WTC11 (cell line): ENCODE results near the gene CAMTA1. TPM values are rescaled to one million over a fixed set of nuclear protein-coding genes. Genes with fewer than 3 reads are reported as not detected.
A peak's percentile ranks its signal among the peaks of the same experiment; 100 is the strongest.

Experiments used
- ATAC-seq: fragments of 200-7000 bp; cut with Tn5 transposase; 2 replicates; pipeline ENCODE4 v1.10.0; 2021; ENCODE audit warnings: mild to moderate bottlenecking, moderate library complexity
- CTCF ChIA-PET: fragments of 300-600 bp; sonication (Branson Sonifier 250); formaldehyde crosslinking; loops from one replicate; lab custom pipeline; 2021; ENCODE audit warnings: antibody characterized with exemption; lab: Charles Lee
- POLR2A ChIA-PET: fragments of 350-600 bp; sonication (Branson Sonifier 250); formaldehyde crosslinking; loops from one replicate; lab custom pipeline; 2021; ENCODE audit warnings: antibody characterized with exemption; lab: Charles Lee
- DNase-seq: peaks from one replicate; pipeline ENCODE4 v3.0.0; 2021; ENCODE audit warnings: low spot score
- H3K27ac Mint-ChIP-seq: 2 replicates; pipeline ENCODE4 v1.8.0; 2021; ENCODE audit warnings: mixed read lengths
- H3K27me3 Mint-ChIP-seq: 2 replicates; pipeline ENCODE4 v1.8.0; 2021; ENCODE audit warnings: low read depth, mild to moderate bottlenecking, moderate library complexity, mixed read lengths
- H3K36me3 Mint-ChIP-seq: 2 replicates; pipeline ENCODE4 v1.8.0; 2021; ENCODE audit warnings: mixed read lengths
- H3K4me1 Mint-ChIP-seq: 2 replicates; pipeline ENCODE4 v1.8.0; 2022; ENCODE audit warnings: mixed read lengths
- H3K4me3 Mint-ChIP-seq: 2 replicates; pipeline ENCODE4 v1.8.0; 2021; ENCODE audit warnings: mild to moderate bottlenecking, moderate library complexity, mixed read lengths
- H3K9me3 Mint-ChIP-seq: 2 replicates; pipeline ENCODE4 v1.8.0; 2021; ENCODE audit warnings: mixed read lengths
- AR ChIP-seq: fragments of 250-450 bp; sonication (Bioruptor Pico); IDR thresholded peaks from 2 replicates; pipeline ENCODE4 v1.9.0; 2021; ENCODE audit warnings: mild to moderate bottlenecking
- ELF4 ChIP-seq: sonication (generic); formaldehyde crosslinking; IDR thresholded peaks from 2 replicates; pipeline ENCODE4 v1.8.1; 2022; ENCODE audit warnings: low read depth, mild to moderate bottlenecking, moderate library complexity, missing genetic modification reagents
- ESRRA ChIP-seq: sonication (generic); formaldehyde crosslinking; IDR thresholded peaks from 2 replicates; pipeline ENCODE4 v1.8.1; 2022; ENCODE audit warnings: mild to moderate bottlenecking, missing genetic modification reagents, borderline replicate concordance
- ETV6 ChIP-seq: sonication (generic); formaldehyde crosslinking; IDR thresholded peaks from 2 replicates; pipeline ENCODE4 v1.8.1; 2022; ENCODE audit warnings: mild to moderate bottlenecking, missing genetic modification reagents
- FOXJ3 ChIP-seq: sonication (generic); formaldehyde crosslinking; IDR thresholded peaks from 2 replicates; pipeline ENCODE4 v1.9.0; 2021; ENCODE audit warnings: missing genetic modification reagents, mild to moderate bottlenecking, borderline replicate concordance
- GABPB1 ChIP-seq: sonication (generic); formaldehyde crosslinking; IDR thresholded peaks from 2 replicates; pipeline ENCODE4 v1.8.1; 2023; ENCODE audit warnings: mild to moderate bottlenecking, missing genetic modification reagents
- KAT7 ChIP-seq: sonication (generic); formaldehyde crosslinking; IDR thresholded peaks from 2 replicates; pipeline ENCODE4 v1.8.1; 2023; ENCODE audit warnings: missing genetic modification reagents, mild to moderate bottlenecking, borderline replicate concordance
- NFE2L1 ChIP-seq: sonication (generic); formaldehyde crosslinking; IDR thresholded peaks from 2 replicates; pipeline ENCODE4 v1.8.1; 2023; ENCODE audit warnings: missing genetic modification reagents
- OVOL2 ChIP-seq: fragments of 250-450 bp; sonication (Bioruptor Pico); IDR thresholded peaks from 2 replicates; pipeline ENCODE4 v1.9.0; 2021; ENCODE audit warnings: mild to moderate bottlenecking, borderline replicate concordance
- PRDM15 ChIP-seq: sonication (generic); formaldehyde crosslinking; IDR thresholded peaks from 2 replicates; pipeline ENCODE4 v1.8.0; 2022; ENCODE audit warnings: missing genetic modification reagents
- RORB ChIP-seq: fragments of 250-450 bp; sonication (Bioruptor Pico); IDR thresholded peaks from 2 replicates; pipeline ENCODE4 v1.9.0; 2021; ENCODE audit warnings: mild to moderate bottlenecking
- SP1 ChIP-seq: sonication (generic); formaldehyde crosslinking; conservative IDR thresholded peaks from 2 replicates; pipeline ENCODE4 v1.8.1; 2022; ENCODE audit warnings: missing genetic modification reagents
- TP53 ChIP-seq: sonication (generic); formaldehyde crosslinking; IDR thresholded peaks from 2 replicates; pipeline ENCODE4 v1.8.1; 2023; ENCODE audit warnings: mild to moderate bottlenecking, missing genetic modification reagents
- ZBTB21 ChIP-seq: sonication (generic); formaldehyde crosslinking; IDR thresholded peaks from 2 replicates; pipeline ENCODE4 v1.8.1; 2023; ENCODE audit warnings: mild to moderate bottlenecking, missing genetic modification reagents, borderline replicate concordance
- ZNF138 ChIP-seq: sonication (generic); formaldehyde crosslinking; conservative IDR thresholded peaks from 2 replicates; pipeline ENCODE4 v1.8.1; 2022; ENCODE audit warnings: mild to moderate bottlenecking, moderate library complexity, missing genetic modification reagents
- ZNF671 ChIP-seq: fragments of 250-450 bp; sonication (Bioruptor Pico); IDR thresholded peaks from 2 replicates; pipeline ENCODE4 v1.8.0; 2021; ENCODE audit warnings: mild to moderate bottlenecking
- total RNA-seq: library from RNA; stranded (reverse); gene quantifications from 3 replicates; pipeline ENCODE4 v1.2.3, GENCODE V29; 2021
- TF ChIP-seq, protein P1 (sequence below): sonication (generic); formaldehyde crosslinking; IDR thresholded peaks from 2 replicates; pipeline ENCODE4 v1.8.1; 2023; ENCODE audit warnings: mild to moderate bottlenecking, missing genetic modification reagents, moderate library complexity
- TF ChIP-seq, protein P2 (sequence below): sonication (generic); formaldehyde crosslinking; conservative IDR thresholded peaks from 2 replicates; pipeline ENCODE4 v1.8.1; 2023; ENCODE audit warnings: mild to moderate bottlenecking, low read depth, missing genetic modification reagents, moderate library complexity
- TF ChIP-seq, protein P3 (sequence below): sonication (generic); formaldehyde crosslinking; IDR thresholded peaks from 2 replicates; pipeline ENCODE4 v1.8.0; 2022; ENCODE audit warnings: mild to moderate bottlenecking, missing genetic modification reagents
- TF ChIP-seq, protein P4 (sequence below): sonication (generic); formaldehyde crosslinking; IDR thresholded peaks from 2 replicates; pipeline ENCODE4 v1.8.1; 2022; ENCODE audit warnings: low read depth, mild to moderate bottlenecking, moderate library complexity, missing genetic modification reagents, borderline replicate concordance
- TF ChIP-seq, protein P5 (sequence below): sonication (generic); formaldehyde crosslinking; IDR thresholded peaks from 2 replicates; pipeline ENCODE4 v1.8.0; 2022; ENCODE audit warnings: mild to moderate bottlenecking, missing genetic modification reagents

The CAMTA1 gene
- total RNA-seq, 1 experiment from 2014 or later = 86.4 TPM

DNA sequence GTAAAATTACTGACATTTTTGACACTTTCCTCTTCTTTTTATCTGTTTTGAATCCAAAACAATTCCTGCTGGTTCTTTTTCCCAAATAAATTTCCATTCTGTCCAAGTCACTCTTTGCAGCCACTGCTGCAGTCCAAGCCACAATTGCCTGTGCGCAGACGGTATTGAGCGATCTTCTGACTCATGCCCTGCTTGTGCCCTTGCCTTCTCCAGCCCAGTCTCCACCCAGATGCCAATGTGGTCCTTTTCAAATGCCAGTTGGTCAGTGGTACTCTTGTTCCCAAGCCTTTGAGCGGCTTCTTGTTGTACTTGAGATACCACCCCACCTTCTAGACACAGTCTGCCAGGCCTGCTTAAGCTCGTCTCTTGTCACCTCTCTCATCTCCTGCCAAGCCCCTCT is 78.9 kb downstream of the CAMTA1 start:
- ChIA-PET CTCF (no interaction called here), POLR2A (no interaction called here)
- DNase-seq (no peak), ATAC-seq (no peak)
- TF ChIP-seq, protein P1, sequence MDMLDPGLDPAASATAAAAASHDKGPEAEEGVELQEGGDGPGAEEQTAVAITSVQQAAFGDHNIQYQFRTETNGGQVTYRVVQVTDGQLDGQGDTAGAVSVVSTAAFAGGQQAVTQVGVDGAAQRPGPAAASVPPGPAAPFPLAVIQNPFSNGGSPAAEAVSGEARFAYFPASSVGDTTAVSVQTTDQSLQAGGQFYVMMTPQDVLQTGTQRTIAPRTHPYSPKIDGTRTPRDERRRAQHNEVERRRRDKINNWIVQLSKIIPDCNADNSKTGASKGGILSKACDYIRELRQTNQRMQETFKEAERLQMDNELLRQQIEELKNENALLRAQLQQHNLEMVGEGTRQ (CRISPR knock-in tag) = no peak
- no peak for TF ChIP-seq TP53 (CRISPR knock-in tag)
- TF ChIP-seq FOXJ3 (CRISPR knock-in tag) = no peak
- no peak for TF ChIP-seq ZNF671
- no peak for TF ChIP-seq NFE2L1 (CRISPR knock-in tag)
- TF ChIP-seq, protein P2, sequence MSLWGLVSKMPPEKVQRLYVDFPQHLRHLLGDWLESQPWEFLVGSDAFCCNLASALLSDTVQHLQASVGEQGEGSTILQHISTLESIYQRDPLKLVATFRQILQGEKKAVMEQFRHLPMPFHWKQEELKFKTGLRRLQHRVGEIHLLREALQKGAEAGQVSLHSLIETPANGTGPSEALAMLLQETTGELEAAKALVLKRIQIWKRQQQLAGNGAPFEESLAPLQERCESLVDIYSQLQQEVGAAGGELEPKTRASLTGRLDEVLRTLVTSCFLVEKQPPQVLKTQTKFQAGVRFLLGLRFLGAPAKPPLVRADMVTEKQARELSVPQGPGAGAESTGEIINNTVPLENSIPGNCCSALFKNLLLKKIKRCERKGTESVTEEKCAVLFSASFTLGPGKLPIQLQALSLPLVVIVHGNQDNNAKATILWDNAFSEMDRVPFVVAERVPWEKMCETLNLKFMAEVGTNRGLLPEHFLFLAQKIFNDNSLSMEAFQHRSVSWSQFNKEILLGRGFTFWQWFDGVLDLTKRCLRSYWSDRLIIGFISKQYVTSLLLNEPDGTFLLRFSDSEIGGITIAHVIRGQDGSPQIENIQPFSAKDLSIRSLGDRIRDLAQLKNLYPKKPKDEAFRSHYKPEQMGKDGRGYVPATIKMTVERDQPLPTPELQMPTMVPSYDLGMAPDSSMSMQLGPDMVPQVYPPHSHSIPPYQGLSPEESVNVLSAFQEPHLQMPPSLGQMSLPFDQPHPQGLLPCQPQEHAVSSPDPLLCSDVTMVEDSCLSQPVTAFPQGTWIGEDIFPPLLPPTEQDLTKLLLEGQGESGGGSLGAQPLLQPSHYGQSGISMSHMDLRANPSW (CRISPR knock-in tag) = no peak
- no peak for TF ChIP-seq ETV6
- no peak for TF ChIP-seq ESRRA
- TF ChIP-seq, protein P3, sequence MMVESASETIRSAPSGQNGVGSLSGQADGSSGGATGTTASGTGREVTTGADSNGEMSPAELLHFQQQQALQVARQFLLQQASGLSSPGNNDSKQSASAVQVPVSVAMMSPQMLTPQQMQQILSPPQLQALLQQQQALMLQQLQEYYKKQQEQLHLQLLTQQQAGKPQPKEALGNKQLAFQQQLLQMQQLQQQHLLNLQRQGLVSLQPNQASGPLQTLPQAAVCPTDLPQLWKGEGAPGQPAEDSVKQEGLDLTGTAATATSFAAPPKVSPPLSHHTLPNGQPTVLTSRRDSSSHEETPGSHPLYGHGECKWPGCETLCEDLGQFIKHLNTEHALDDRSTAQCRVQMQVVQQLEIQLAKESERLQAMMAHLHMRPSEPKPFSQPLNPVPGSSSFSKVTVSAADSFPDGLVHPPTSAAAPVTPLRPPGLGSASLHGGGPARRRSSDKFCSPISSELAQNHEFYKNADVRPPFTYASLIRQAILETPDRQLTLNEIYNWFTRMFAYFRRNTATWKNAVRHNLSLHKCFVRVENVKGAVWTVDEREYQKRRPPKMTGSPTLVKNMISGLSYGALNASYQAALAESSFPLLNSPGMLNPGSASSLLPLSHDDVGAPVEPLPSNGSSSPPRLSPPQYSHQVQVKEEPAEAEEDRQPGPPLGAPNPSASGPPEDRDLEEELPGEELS = no peak
- TF ChIP-seq AR (CRISPR knock-in tag) = no peak
- TF ChIP-seq, protein P4, sequence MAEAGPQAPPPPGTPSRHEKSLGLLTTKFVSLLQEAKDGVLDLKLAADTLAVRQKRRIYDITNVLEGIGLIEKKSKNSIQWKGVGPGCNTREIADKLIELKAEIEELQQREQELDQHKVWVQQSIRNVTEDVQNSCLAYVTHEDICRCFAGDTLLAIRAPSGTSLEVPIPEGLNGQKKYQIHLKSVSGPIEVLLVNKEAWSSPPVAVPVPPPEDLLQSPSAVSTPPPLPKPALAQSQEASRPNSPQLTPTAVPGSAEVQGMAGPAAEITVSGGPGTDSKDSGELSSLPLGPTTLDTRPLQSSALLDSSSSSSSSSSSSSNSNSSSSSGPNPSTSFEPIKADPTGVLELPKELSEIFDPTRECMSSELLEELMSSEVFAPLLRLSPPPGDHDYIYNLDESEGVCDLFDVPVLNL (CRISPR knock-in tag) = no peak
- no peak for TF ChIP-seq OVOL2 (CRISPR knock-in tag)
- H3K9me3 Mint-ChIP-seq = no peaks in the 10 kb centered on the region
- peak overlapping the region; percentile 52 for H3K27ac Mint-ChIP-seq
- H3K27me3 Mint-ChIP-seq = no peaks in the 10 kb centered on the region
- H3K36me3 Mint-ChIP-seq = no peaks in the 10 kb centered on the region
- H3K4me1 Mint-ChIP-seq = peaks cover 58% of the 10 kb centered on the region
- H3K4me3 Mint-ChIP-seq = no peak overlapping the region

DNA sequence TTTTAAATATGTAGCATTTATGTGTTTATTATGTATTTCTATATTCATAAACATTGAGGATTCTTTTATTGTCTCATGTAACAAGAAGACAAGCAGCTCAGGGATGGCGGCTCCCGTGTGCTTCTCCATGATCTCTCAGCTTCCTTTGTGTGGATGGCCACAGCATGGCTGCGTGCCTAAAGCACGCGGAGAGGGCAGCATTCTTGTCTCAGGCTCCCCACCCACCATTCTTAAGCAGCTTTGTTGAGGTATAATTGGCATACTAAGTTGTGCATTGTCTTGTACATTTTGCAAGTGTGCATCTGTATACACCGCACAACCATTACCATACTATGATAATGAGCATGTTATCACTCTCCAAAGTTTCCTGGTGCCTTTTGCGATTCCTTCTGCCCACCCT is 81.6 kb downstream of the CAMTA1 start:
- POLR2A ChIA-PET = no interaction called here
- Mint-ChIP-seq H3K27me3 (no peaks in the 10 kb centered on the region), H3K9me3 (no peaks in the 10 kb centered on the region), H3K4me3 (no peak overlapping the region), H3K4me1 (peaks cover 58% of the 10 kb centered on the region), H3K36me3 (no peaks in the 10 kb centered on the region), H3K27ac (peak overlapping the region; percentile 73)
- peak; percentile 63 for ATAC-seq
- DNase-seq = no peak
- CTCF ChIA-PET = interaction anchor here (1.1 to 1.8 kb wide), 3 partner anchors 176 to 341 kb away, joined by 3 to 4 read pairs (median 3); no protein-coding TSS in a partner anchor
- TF ChIP-seq ELF4 (CRISPR knock-in tag) (no peak), SP1 (no peak), RORB (CRISPR knock-in tag) (no peak), ZNF138 (CRISPR knock-in tag) (no peak), KAT7 (CRISPR knock-in tag) (no peak), GABPB1 (CRISPR knock-in tag) (no peak), ZBTB21 (CRISPR knock-in tag) (no peak), PRDM15 (CRISPR knock-in tag) (no peak), ZNF671 (no peak)
- TF ChIP-seq, protein P1 (CRISPR knock-in tag) = no peak
- TF ChIP-seq, protein P5, sequence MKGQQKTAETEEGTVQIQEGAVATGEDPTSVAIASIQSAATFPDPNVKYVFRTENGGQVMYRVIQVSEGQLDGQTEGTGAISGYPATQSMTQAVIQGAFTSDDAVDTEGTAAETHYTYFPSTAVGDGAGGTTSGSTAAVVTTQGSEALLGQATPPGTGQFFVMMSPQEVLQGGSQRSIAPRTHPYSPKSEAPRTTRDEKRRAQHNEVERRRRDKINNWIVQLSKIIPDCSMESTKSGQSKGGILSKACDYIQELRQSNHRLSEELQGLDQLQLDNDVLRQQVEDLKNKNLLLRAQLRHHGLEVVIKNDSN (CRISPR knock-in tag) = no peak
